ENCODE data around the gene IL17A.

DNA sequence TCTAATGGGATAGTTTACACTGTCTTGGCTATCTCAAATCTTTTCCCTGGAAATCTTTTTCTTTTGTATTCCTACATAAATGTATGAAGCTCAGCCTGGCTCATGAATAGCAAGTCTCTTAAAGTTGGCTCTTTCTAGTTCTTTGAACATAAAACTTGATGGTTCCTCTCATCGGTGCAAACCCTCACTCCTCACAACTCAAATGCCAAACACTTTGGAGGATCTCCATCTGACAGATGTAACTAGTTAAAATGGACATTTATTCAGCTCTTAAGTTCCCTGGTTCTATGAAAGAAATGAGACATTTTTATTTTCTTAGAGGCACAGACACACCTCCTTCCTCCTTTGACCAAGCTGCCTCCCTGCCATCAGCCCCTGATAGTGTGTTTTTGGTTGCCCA, 43.6 kb upstream of the IL17A start:
- TF ChIP-seq CTCF (IDR thresholded peaks at IDR 0.05; ENCODE audit: poor library complexity) (no peak), EZH2 (IDR thresholded peaks at IDR 0.05; ENCODE audit: borderline replicate concordance) (no peak)
